ENCODE data around the gene UNG. TPM values are rescaled to one million over a fixed set of nuclear protein-coding genes. Genes with fewer than 3 reads are reported as not detected.

The UNG gene
- total and polyA plus RNA-seq, 2 of the 4 experiments (the other 2 are of a cell fraction), result 13.3 to 16.0 TPM

DNA sequence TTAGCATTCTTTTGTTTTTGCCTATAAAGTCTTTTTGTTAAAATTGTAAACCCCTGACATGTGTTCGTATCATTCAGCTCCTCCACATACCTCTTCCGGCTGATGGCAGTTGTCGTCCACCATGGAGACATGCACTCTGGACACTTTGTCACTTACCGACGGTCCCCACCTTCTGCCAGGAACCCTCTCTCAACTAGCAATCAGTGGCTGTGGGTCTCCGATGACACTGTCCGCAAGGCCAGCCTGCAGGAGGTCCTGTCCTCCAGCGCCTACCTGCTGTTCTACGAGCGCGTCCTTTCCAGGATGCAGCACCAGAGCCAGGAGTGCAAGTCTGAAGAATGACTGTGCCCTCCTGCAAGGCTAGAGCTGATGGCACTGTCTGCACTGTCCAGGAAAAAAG lies 11.8 kb upstream of the UNG start:
- H3K27me3 ChIP-seq (ENCODE audit: control insufficient read depth, insufficient read depth, low read length), result no peaks in the 10 kb centered on the region
- H3K4me2 ChIP-seq (ENCODE audit: low read depth, low read length), result no peak overlapping the region
- no peak overlapping the region for H2AFZ ChIP-seq (replicated peaks; ENCODE audit: low read length, poor library complexity)
- no peak overlapping the region for H3K9ac ChIP-seq (ENCODE audit: low read depth, low read length)
- ChIA-PET POLR2A (ENCODE audit: unreplicated experiment) (no interaction called here), CTCF (no interaction called here)
- H3K23ac ChIP-seq (ENCODE audit: low read depth, low read length), result no peak overlapping the region
- H3K9me3 ChIP-seq (ENCODE audit: control insufficient read depth, insufficient read depth, low read length), result no peaks in the 10 kb centered on the region
- H2AK9ac ChIP-seq (replicated peaks; ENCODE audit: low read depth, low read length, poor library complexity), result no peak overlapping the region
- H4K5ac ChIP-seq (ENCODE audit: low read depth, low read length), result no peak overlapping the region
- no peak overlapping the region for H2BK20ac ChIP-seq (ENCODE audit: low read depth, low read length)
- no peak overlapping the region for H3K4me3 ChIP-seq (ENCODE audit: insufficient read depth, low read depth, low read length)
- H3K18ac ChIP-seq (ENCODE audit: low read depth, low read length), result no peak overlapping the region
- H2AK5ac ChIP-seq (ENCODE audit: low read depth, low read length), result no peak overlapping the region
- H3K4ac ChIP-seq (ENCODE audit: low read depth, low read length), result no peak overlapping the region
- H3K9me1 ChIP-seq (ENCODE audit: insufficient read depth, low read length), result no peaks in the 10 kb centered on the region
- 94% methylated on average over 8 of the region's 11 CpGs; no CpG with 5 or more reads in 1 of the 2 experiments for WGBS, 2 experiments (ENCODE audit: extremely low coverage in 2 of 2, insufficient read length in 1 of 2)
- no peaks in the 10 kb centered on the region; a peak in 1 of 4 replicates for H3K79me1 ChIP-seq (ENCODE audit: low read depth in 1 of 2, low read length in 2 of 2)
- H3K14ac ChIP-seq (replicated peaks; ENCODE audit: low read depth, low read length), result no peak overlapping the region
- in situ Hi-C loops (cut with MboI; ENCODE audit: low sequenced_read_pairs) (loop anchor here (25.0 kb wide), 1 partner anchor 448 kb away; the partner anchor contains the start of gene SELPLG), dilution Hi-C loops (cut with HindIII; ENCODE audit: low sequenced_read_pairs, unreplicated experiment) (no loop called here), intact Hi-C loops (cut with micrococcal nuclease) (no loop called here)
- TF ChIP-seq CEBPB (IDR thresholded peaks at IDR 0.05; ENCODE audit: low read depth, low read length) (no peak), CTCF (conservative IDR thresholded peaks at IDR 0.05; ENCODE audit: low read depth, low read length) (no peak), ELK1 (IDR thresholded peaks at IDR 0.05; ENCODE audit: borderline replicate concordance, low read depth, low read length) (no peak), MXI1 (IDR thresholded peaks at IDR 0.05; ENCODE audit: borderline replicate concordance, low read depth, low read length) (no peak), POLR2A (IDR thresholded peaks at IDR 0.05; ENCODE audit: low read depth, low read length) (no peak), BHLHE40 (IDR thresholded peaks at IDR 0.05; ENCODE audit: low read depth, low read length) (no peak), MAFK (IDR thresholded peaks at IDR 0.05; ENCODE audit: low read depth, low read length) (no peak), USF2 (IDR thresholded peaks at IDR 0.05; ENCODE audit: low read depth, low read length) (no peak), NFE2L2 (IDR thresholded peaks at IDR 0.05; ENCODE audit: low read depth, low read length) (no peak), RAD21 (IDR thresholded peaks at IDR 0.05; ENCODE audit: low read length) (no peak), MAZ (IDR thresholded peaks at IDR 0.05; ENCODE audit: borderline replicate concordance, low read depth, low read length) (no peak), CHD1 (IDR thresholded peaks at IDR 0.05; ENCODE audit: low read depth, low read length) (no peak), SMC3 (IDR thresholded peaks at IDR 0.05; ENCODE audit: low read depth, low read length) (no peak), RCOR1 (IDR thresholded peaks at IDR 0.05; ENCODE audit: insufficient replicate concordance, low read length) (no peak), RFX5 (IDR thresholded peaks at IDR 0.05; ENCODE audit: low read depth, low read length) (no peak), FOS (IDR thresholded peaks at IDR 0.05; ENCODE audit: low read depth, low read length) (no peak)
- no peak for DNase-seq
- H2BK120ac ChIP-seq (ENCODE audit: low read depth, low read length), result no peak overlapping the region
- no peak overlapping the region for H3K56ac ChIP-seq (ENCODE audit: extremely low read depth, insufficient read depth, low read length)
- no peak overlapping the region for H2BK15ac ChIP-seq (ENCODE audit: low read depth, low read length)
- H4K91ac ChIP-seq (ENCODE audit: insufficient read depth, low read depth, low read length), result no peak overlapping the region
- H2BK5ac ChIP-seq (ENCODE audit: low read depth, low read length, poor library complexity, severe bottlenecking), result no peak overlapping the region
- no peak overlapping the region for H4K8ac ChIP-seq (ENCODE audit: low read depth in 2 of 2, low read length in 2 of 2)
- peaks cover 42% of the 10 kb centered on the region for H3K36me3 ChIP-seq (ENCODE audit: control insufficient read depth, insufficient read depth, low read length)
- BruUV-seq (replicated peaks), result no TSS peak
- peaks cover 3% of the 10 kb centered on the region; the same call in 1 of the 2 replicates for H3K4me1 ChIP-seq (ENCODE audit: control insufficient read depth, insufficient read depth, low read length)
- H4K20me1 ChIP-seq (ENCODE audit: insufficient read depth, low read length), result no peaks in the 10 kb centered on the region
- H3K27ac ChIP-seq (ENCODE audit: insufficient read depth, low read length), result no peak overlapping the region
- ATAC-seq (ENCODE audit: low read depth), result no peak
